Measurements from ENCODE around the gene STX18. TPM values are rescaled to one million over a fixed set of nuclear protein-coding genes. Genes with fewer than 3 reads are reported as not detected.

Gene STX18
- total RNA-seq, 1 donor from 2014 or later: 24.0 TPM

GRCh38 chr4:4419896-4420295 lies 122.0 kb downstream of the STX18 start:
- TF ChIP-seq, protein P1, sequence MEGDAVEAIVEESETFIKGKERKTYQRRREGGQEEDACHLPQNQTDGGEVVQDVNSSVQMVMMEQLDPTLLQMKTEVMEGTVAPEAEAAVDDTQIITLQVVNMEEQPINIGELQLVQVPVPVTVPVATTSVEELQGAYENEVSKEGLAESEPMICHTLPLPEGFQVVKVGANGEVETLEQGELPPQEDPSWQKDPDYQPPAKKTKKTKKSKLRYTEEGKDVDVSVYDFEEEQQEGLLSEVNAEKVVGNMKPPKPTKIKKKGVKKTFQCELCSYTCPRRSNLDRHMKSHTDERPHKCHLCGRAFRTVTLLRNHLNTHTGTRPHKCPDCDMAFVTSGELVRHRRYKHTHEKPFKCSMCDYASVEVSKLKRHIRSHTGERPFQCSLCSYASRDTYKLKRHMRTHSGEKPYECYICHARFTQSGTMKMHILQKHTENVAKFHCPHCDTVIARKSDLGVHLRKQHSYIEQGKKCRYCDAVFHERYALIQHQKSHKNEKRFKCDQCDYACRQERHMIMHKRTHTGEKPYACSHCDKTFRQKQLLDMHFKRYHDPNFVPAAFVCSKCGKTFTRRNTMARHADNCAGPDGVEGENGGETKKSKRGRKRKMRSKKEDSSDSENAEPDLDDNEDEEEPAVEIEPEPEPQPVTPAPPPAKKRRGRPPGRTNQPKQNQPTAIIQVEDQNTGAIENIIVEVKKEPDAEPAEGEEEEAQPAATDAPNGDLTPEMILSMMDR (IDR thresholded peaks at IDR 0.05; ENCODE audit: unreplicated experiment): no peak
- Mint-ChIP-seq H3K36me3 (ENCODE audit: low read depth, unreplicated experiment) (peaks cover 31% of the 10 kb centered on the region), H3K27ac (ENCODE audit: unreplicated experiment) (no peak overlapping the region), H3K4me3 (ENCODE audit: unreplicated experiment) (no peak overlapping the region), H3K4me1 (ENCODE audit: unreplicated experiment) (peaks cover 2% of the 10 kb centered on the region), H3K27me3 (ENCODE audit: unreplicated experiment) (peaks cover 3% of the 10 kb centered on the region), H3K9me3 (ENCODE audit: unreplicated experiment) (no peaks in the 10 kb centered on the region)
- no peak for DNase-seq (ENCODE audit: low spot score)

GRCh38 chr4:4418676-4419390 lies 123.0 kb downstream of the STX18 start:
- TF ChIP-seq, protein P1 (IDR thresholded peaks at IDR 0.05; ENCODE audit: unreplicated experiment): no peak
- Mint-ChIP-seq H3K9me3 (ENCODE audit: unreplicated experiment) (no peaks in the 10 kb centered on the region), H3K27ac (ENCODE audit: unreplicated experiment) (peak overlapping the region; percentile 43), H3K4me3 (ENCODE audit: unreplicated experiment) (no peak overlapping the region), H3K27me3 (ENCODE audit: unreplicated experiment) (no peaks in the 10 kb centered on the region), H3K4me1 (ENCODE audit: unreplicated experiment) (no peaks in the 10 kb centered on the region), H3K36me3 (ENCODE audit: low read depth, unreplicated experiment) (peaks cover 27% of the 10 kb centered on the region)
- DNase-seq (ENCODE audit: low spot score): no peak

DNA sequence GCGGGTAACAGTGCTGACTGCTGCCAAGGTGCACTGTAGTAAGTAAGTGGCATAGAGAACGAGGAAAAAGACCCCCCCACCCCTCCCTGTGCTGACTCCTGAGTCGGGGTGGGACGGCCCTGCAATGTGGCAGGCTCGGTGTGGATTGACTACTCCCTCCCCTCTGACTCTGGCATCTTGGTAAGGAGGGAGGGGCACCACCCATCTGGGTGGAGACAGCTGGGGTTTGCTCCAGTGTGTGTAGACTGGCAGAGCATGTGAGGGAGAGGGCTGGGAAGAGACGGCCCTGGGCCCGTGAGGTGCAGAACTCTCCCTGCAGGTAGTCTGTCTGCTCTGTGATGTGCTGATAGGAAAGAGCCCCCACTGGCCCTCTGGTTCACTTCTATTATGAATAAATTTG lies 124.0 kb downstream of the STX18 start:
- H3K9me3 Mint-ChIP-seq (ENCODE audit: unreplicated experiment): no peaks in the 10 kb centered on the region
- H3K4me1 Mint-ChIP-seq (ENCODE audit: unreplicated experiment): no peaks in the 10 kb centered on the region
- H3K27me3 Mint-ChIP-seq (ENCODE audit: unreplicated experiment): no peaks in the 10 kb centered on the region
- no peak overlapping the region for H3K27ac Mint-ChIP-seq (ENCODE audit: unreplicated experiment)
- no peak overlapping the region for H3K4me3 Mint-ChIP-seq (ENCODE audit: unreplicated experiment)
- TF ChIP-seq, protein P1 (IDR thresholded peaks at IDR 0.05; ENCODE audit: unreplicated experiment): no peak
- H3K36me3 Mint-ChIP-seq (ENCODE audit: low read depth, unreplicated experiment): peaks cover 20% of the 10 kb centered on the region
- no peak for DNase-seq (ENCODE audit: low spot score)

GRCh38 chr4:4416981-4417380 lies 124.9 kb downstream of the STX18 start:
- Mint-ChIP-seq H3K27ac (ENCODE audit: unreplicated experiment) (no peak overlapping the region), H3K4me1 (ENCODE audit: unreplicated experiment) (no peaks in the 10 kb centered on the region), H3K9me3 (ENCODE audit: unreplicated experiment) (no peaks in the 10 kb centered on the region), H3K4me3 (ENCODE audit: unreplicated experiment) (no peak overlapping the region), H3K27me3 (ENCODE audit: unreplicated experiment) (no peaks in the 10 kb centered on the region), H3K36me3 (ENCODE audit: low read depth, unreplicated experiment) (peaks cover 20% of the 10 kb centered on the region)
- TF ChIP-seq, protein P1 (IDR thresholded peaks at IDR 0.05; ENCODE audit: unreplicated experiment): no peak
- DNase-seq (ENCODE audit: low spot score): no peak

Measured in endothelial cell (in vitro differentiated cells).